ENCODE results near the gene ITGAD. TPM values are rescaled to one million over a fixed set of nuclear protein-coding genes. Genes with fewer than 3 reads are reported as not detected.

The ITGAD gene
- polyA plus RNA-seq, 1 of the 3 experiments (the other 2 are of a cell fraction) = not detected

GRCh38 chr16:31351246-31351941 lies 41.7 kb upstream of the ITGAD start:
- peak overlapping the region; percentile 46 for H3K4me2 ChIP-seq
- H3K9me2 ChIP-seq = no peaks in the 10 kb centered on the region
- peak overlapping the region; percentile 29; the same call in 1 of the 2 replicates for H2AFZ ChIP-seq (ENCODE audit: low read depth)
- H3K36me3 ChIP-seq (replicated peaks in 1 of 2; ENCODE audit: control insufficient read depth in 1 of 2, insufficient read depth in 2 of 2, low read length in 1 of 2) = no peaks in the 10 kb centered on the region
- 8% methylated on average over 19 of the region's 19 CpGs for WGBS (ENCODE audit: low lambda C conversion rate)
- DNase-seq = no peak
- POLR2A ChIA-PET = no interaction called here
- H3K4me1 ChIP-seq (ENCODE audit: control insufficient read depth in 1 of 2, insufficient read depth in 2 of 2, low read depth in 1 of 2, low read length in 1 of 2) = no peaks in the 10 kb centered on the region
- H3K27ac ChIP-seq (ENCODE audit: low read depth in 2 of 2, low read length in 1 of 2) = no peak overlapping the region
- TF ChIP-seq YY1 (IDR thresholded peaks at IDR 0.05; ENCODE audit: low read depth) (no peak), MEF2A (IDR thresholded peaks at IDR 0.05; ENCODE audit: borderline replicate concordance, low read depth) (no peak), RXRA (IDR thresholded peaks at IDR 0.05; ENCODE audit: borderline replicate concordance, low read depth) (no peak), GABPA (IDR thresholded peaks at IDR 0.05; ENCODE audit: low read depth) (no peak), GATA2 (CRISPR knock-in tag; IDR thresholded peaks at IDR 0.05) (no peak), ELF1 (IDR thresholded peaks at IDR 0.05) (no peak), MXI1 (IDR thresholded peaks at IDR 0.05; ENCODE audit: low read depth, low read length) (no peak), NRF1 (IDR thresholded peaks at IDR 0.05; ENCODE audit: low read depth, low read length) (no peak), TEAD4 (IDR thresholded peaks at IDR 0.05; ENCODE audit: borderline replicate concordance, insufficient read depth) (no peak), RFX5 (IDR thresholded peaks at IDR 0.05; ENCODE audit: low read length) (no peak)
- TF ChIP-seq, protein P1, sequence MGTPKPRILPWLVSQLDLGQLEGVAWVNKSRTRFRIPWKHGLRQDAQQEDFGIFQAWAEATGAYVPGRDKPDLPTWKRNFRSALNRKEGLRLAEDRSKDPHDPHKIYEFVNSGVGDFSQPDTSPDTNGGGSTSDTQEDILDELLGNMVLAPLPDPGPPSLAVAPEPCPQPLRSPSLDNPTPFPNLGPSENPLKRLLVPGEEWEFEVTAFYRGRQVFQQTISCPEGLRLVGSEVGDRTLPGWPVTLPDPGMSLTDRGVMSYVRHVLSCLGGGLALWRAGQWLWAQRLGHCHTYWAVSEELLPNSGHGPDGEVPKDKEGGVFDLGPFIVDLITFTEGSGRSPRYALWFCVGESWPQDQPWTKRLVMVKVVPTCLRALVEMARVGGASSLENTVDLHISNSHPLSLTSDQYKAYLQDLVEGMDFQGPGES (IDR thresholded peaks at IDR 0.05; ENCODE audit: low read depth, low read length) = no peak
- TF ChIP-seq, protein P2, sequence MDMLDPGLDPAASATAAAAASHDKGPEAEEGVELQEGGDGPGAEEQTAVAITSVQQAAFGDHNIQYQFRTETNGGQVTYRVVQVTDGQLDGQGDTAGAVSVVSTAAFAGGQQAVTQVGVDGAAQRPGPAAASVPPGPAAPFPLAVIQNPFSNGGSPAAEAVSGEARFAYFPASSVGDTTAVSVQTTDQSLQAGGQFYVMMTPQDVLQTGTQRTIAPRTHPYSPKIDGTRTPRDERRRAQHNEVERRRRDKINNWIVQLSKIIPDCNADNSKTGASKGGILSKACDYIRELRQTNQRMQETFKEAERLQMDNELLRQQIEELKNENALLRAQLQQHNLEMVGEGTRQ (IDR thresholded peaks at IDR 0.05; ENCODE audit: borderline replicate concordance, low read depth, low read length) = no peak
- CTCF ChIA-PET = no interaction called here
- H3K9me3 ChIP-seq = no peaks in the 10 kb centered on the region
- H3K4me3 ChIP-seq (ENCODE audit: low read depth in 2 of 2, low read length in 1 of 2) = peak overlapping the region in 1 of 2 experiments; percentile 38; a peak in 1 of 4 replicates
- H3K27me3 ChIP-seq (ENCODE audit: insufficient read depth) = peaks cover 14% of the 10 kb centered on the region; the same call in 1 of the 2 replicates
- no peaks in the 10 kb centered on the region for H3K79me2 ChIP-seq (ENCODE audit: insufficient read depth)
- H3K9ac ChIP-seq = no peak overlapping the region
- H3F3A ChIP-seq (replicated peaks; ENCODE audit: insufficient read depth) = no peaks in the 10 kb centered on the region
- H4K20me1 ChIP-seq (ENCODE audit: insufficient read depth) = no peaks in the 10 kb centered on the region

GRCh38 chr16:31351942-31352325 lies 41.2 kb upstream of the ITGAD start:
- no peaks in the 10 kb centered on the region for H4K20me1 ChIP-seq (ENCODE audit: insufficient read depth)
- no peak for DNase-seq
- peak overlapping the region; percentile 29; the same call in 1 of the 2 replicates for H2AFZ ChIP-seq (ENCODE audit: low read depth)
- H3K4me1 ChIP-seq (ENCODE audit: control insufficient read depth in 1 of 2, insufficient read depth in 2 of 2, low read depth in 1 of 2, low read length in 1 of 2) = no peaks in the 10 kb centered on the region
- ChIA-PET CTCF (no interaction called here), POLR2A (no interaction called here)
- H3F3A ChIP-seq (replicated peaks; ENCODE audit: insufficient read depth) = no peaks in the 10 kb centered on the region
- no peak overlapping the region for H3K27ac ChIP-seq (ENCODE audit: low read depth in 2 of 2, low read length in 1 of 2)
- H3K4me2 ChIP-seq = peak overlapping the region; percentile 46; the same call in 1 of the 2 replicates
- no peaks in the 10 kb centered on the region for H3K79me2 ChIP-seq (ENCODE audit: insufficient read depth)
- H3K9me3 ChIP-seq = no peaks in the 10 kb centered on the region
- H3K9ac ChIP-seq = no peak overlapping the region
- WGBS (ENCODE audit: low lambda C conversion rate) = 13% methylated on average over 6 of the region's 6 CpGs
- no peaks in the 10 kb centered on the region for H3K9me2 ChIP-seq
- H3K27me3 ChIP-seq (ENCODE audit: insufficient read depth) = peaks cover 14% of the 10 kb centered on the region; the same call in 1 of the 2 replicates
- peak overlapping the region in 1 of 2 experiments; percentile 38; a peak in 1 of 4 replicates for H3K4me3 ChIP-seq (ENCODE audit: low read depth in 2 of 2, low read length in 1 of 2)
- no peaks in the 10 kb centered on the region for H3K36me3 ChIP-seq (replicated peaks in 1 of 2; ENCODE audit: control insufficient read depth in 1 of 2, insufficient read depth in 2 of 2, low read length in 1 of 2)
- TF ChIP-seq, protein P1 (IDR thresholded peaks at IDR 0.05; ENCODE audit: low read depth, low read length) = no peak
- TF ChIP-seq MEF2A (IDR thresholded peaks at IDR 0.05; ENCODE audit: borderline replicate concordance, low read depth) (no peak), GABPA (IDR thresholded peaks at IDR 0.05; ENCODE audit: low read depth) (no peak), CTCF (IDR thresholded peaks at IDR 0.05) (no peak), NRF1 (IDR thresholded peaks at IDR 0.05; ENCODE audit: low read depth, low read length) (no peak), GATA2 (CRISPR knock-in tag; IDR thresholded peaks at IDR 0.05) (no peak), ELF1 (IDR thresholded peaks at IDR 0.05) (no peak), ZBTB33 (IDR thresholded peaks at IDR 0.05; ENCODE audit: borderline replicate concordance, low read depth) (no peak), RAD21 (IDR thresholded peaks at IDR 0.05; ENCODE audit: low read length) (no peak)
- TF ChIP-seq, protein P3, sequence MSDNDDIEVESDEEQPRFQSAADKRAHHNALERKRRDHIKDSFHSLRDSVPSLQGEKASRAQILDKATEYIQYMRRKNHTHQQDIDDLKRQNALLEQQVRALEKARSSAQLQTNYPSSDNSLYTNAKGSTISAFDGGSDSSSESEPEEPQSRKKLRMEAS (IDR thresholded peaks at IDR 0.05; ENCODE audit: low read depth) = no peak
- TF ChIP-seq, protein P4, sequence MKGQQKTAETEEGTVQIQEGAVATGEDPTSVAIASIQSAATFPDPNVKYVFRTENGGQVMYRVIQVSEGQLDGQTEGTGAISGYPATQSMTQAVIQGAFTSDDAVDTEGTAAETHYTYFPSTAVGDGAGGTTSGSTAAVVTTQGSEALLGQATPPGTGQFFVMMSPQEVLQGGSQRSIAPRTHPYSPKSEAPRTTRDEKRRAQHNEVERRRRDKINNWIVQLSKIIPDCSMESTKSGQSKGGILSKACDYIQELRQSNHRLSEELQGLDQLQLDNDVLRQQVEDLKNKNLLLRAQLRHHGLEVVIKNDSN (IDR thresholded peaks at IDR 0.05; ENCODE audit: borderline replicate concordance, low read depth) = no peak

Measured in SK-N-SH (cell line).